D721Med (cell line): ENCODE measurements around the gene CNOT4.

Source experiments
- DNase-seq: peaks from one replicate; pipeline ENCODE4 v3.0.0; 2011; ENCODE audit warnings: low spot score; ENCODE audit not compliant: insufficient read length
- FAIRE-seq: peaks from 2 replicates; lab custom pipeline; 2011; peaks lifted over from hg19 to GRCh38; lab: Jason Lieb, UNC
- CTCF ChIP-seq: IDR thresholded peaks from 2 replicates; pipeline ENCODE4 v1.5.1; 2012; ENCODE audit warnings: mild to moderate bottlenecking, control low read depth; ENCODE audit not compliant: insufficient read depth; ENCODE audit errors: missing control alignments

Gene CNOT4

GRCh38 chr7:135407884-135408283 lies 102.0 kb downstream of the CNOT4 start:
- TF ChIP-seq CTCF: no peak
- no peak for FAIRE-seq
- DNase-seq: no peak

GRCh38 chr7:135406918-135407317 lies 103.0 kb downstream of the CNOT4 start:
- TF ChIP-seq CTCF: no peak
- DNase-seq (no peak), FAIRE-seq (no peak)

GRCh38 chr7:135405969-135406368 lies 103.9 kb downstream of the CNOT4 start:
- no peak for FAIRE-seq
- no peak for TF ChIP-seq CTCF
- DNase-seq: no peak

- no peak for TF ChIP-seq CTCF
- FAIRE-seq: no peak
These were observed 106.6 kb downstream of the CNOT4 start for GRCh38 chr7:135403302-135403701.

GRCh38 chr7:135397689-135398088 lies 112.2 kb downstream of the CNOT4 start:
- FAIRE-seq (no peak), DNase-seq (no peak)
- no peak for TF ChIP-seq CTCF

More at GRCh38 chr7:135403302-135403701, 106.6 kb downstream of the CNOT4 start:
- DNase-seq: no peak

GRCh38 chr7:135392701-135393100 lies 117.2 kb downstream of the CNOT4 start:
- FAIRE-seq (no peak), DNase-seq (no peak)
- no peak for TF ChIP-seq CTCF

GRCh38 chr7:135391514-135391913 lies 118.4 kb downstream of the CNOT4 start:
- TF ChIP-seq CTCF: no peak
- FAIRE-seq (no peak), DNase-seq (no peak)
